Parathyroid adenoma (tissue), 2 donors: ENCODE results near the gene DIAPH2.
A peak's percentile ranks its signal among the peaks of the same experiment; 100 is the strongest.

Experiments
- H2AFZ ChIP-seq: fragments of 300-600 bp; sonication (generic); one replicate; pipeline ENCODE4 v1.7.0; 2017; ENCODE audit warnings: antibody characterized with exemption, mild to moderate bottlenecking
- H3K27ac ChIP-seq: fragments of 300-600 bp; sonication (generic); one replicate; pipeline ENCODE4 v1.7.0; 2017
- H3K27me3 ChIP-seq: fragments of 300-600 bp; sonication (generic); one replicate; pipeline ENCODE4 v1.7.0; 2017; ENCODE audit warnings: low read length; ENCODE audit not compliant: control insufficient read depth, insufficient read depth
- H3K36me3 ChIP-seq: fragments of 300-600 bp; sonication (generic); one replicate; pipeline ENCODE4 v1.7.0; 2017; ENCODE audit warnings: low read length; ENCODE audit not compliant: control insufficient read depth, insufficient read depth
- H3K4me1 ChIP-seq: fragments of 300-600 bp; sonication (generic); one replicate; pipeline ENCODE4 v1.7.0; 2017; ENCODE audit warnings: control low read depth
- H3K4me2 ChIP-seq: fragments of 300-600 bp; sonication (generic); one replicate; pipeline ENCODE4 v1.7.0; 2017; ENCODE audit warnings: low read length
- H3K4me3 ChIP-seq: fragments of 300-600 bp; sonication (generic); one replicate; pipeline ENCODE4 v1.7.0; 2017; ENCODE audit warnings: low read depth, low read length
- H3K79me2 ChIP-seq: fragments of 300-600 bp; sonication (generic); one replicate; pipeline ENCODE4 v1.7.0; 2017; ENCODE audit warnings: control low read depth
- H3K9ac ChIP-seq: fragments of 300-600 bp; sonication (generic); one replicate; pipeline ENCODE4 v1.7.0; 2017; ENCODE audit warnings: mild to moderate bottlenecking
- H3K9me3 ChIP-seq: fragments of 300-600 bp; sonication (generic); one replicate; pipeline ENCODE4 v1.7.0; 2017; ENCODE audit warnings: low read length; ENCODE audit not compliant: control insufficient read depth
- CTCF ChIP-seq: fragments of 300-600 bp; sonication (generic); IDR thresholded peaks from one replicate; pipeline ENCODE4 v1.7.0; 2017; ENCODE audit warnings: antibody characterized with exemption, mild to moderate bottlenecking
- donor health status: primary hyperparathyroidism.

The DIAPH2 gene

DNA sequence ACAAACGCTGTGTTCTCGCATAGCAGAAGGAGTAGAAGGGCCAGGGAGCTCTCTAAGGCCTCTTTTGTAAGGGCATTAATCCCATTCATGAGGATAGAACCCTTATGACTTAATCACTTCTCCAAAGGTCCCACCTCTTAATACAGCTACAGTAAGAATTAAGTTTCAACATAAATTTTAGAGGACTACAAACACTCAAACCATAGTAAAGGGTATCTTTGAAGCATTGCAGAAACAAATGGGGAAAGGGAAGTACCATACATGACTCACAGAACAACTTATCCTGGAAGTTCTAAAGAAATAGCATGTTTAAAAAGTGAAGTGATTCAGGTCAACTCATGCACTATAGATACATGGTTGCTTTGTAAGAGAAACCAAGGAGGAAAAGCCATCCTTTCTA lies 879.9 kb downstream of the DIAPH2 start:
- no peak overlapping the region for H3K27ac ChIP-seq
- H3K4me1 ChIP-seq: no peaks in the 10 kb centered on the region
- no peaks in the 10 kb centered on the region for H3K27me3 ChIP-seq
- no peak overlapping the region for H3K9ac ChIP-seq
- no peaks in the 10 kb centered on the region for H3K9me3 ChIP-seq
- no peak for TF ChIP-seq CTCF
- H2AFZ ChIP-seq: peak overlapping the region; percentile 28
- H3K79me2 ChIP-seq: no peaks in the 10 kb centered on the region
- no peak overlapping the region for H3K4me3 ChIP-seq
- H3K36me3 ChIP-seq: no peaks in the 10 kb centered on the region
- H3K4me2 ChIP-seq: no peak overlapping the region

DNA sequence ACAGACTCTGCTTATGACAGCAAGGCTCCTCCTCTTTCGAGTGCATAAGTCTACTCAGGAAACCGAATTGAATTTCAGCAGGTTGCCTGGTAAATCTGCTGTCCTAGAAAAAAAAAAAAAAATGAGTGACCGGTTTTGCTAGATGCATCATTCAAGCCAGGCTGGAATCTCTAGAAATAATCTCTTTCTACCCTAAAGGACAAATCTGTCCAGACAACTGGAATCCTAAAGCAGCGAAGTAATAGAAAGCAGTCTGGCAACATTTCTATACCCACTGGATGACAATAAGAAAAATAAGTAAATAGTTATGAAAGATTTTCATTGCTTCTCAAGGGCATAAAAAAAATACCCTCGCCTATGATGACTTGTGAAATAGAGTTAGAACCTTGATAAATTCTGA lies 902.5 kb downstream of the DIAPH2 start:
- H3K36me3 ChIP-seq: no peaks in the 10 kb centered on the region
- no peaks in the 10 kb centered on the region for H3K79me2 ChIP-seq
- H3K27me3 ChIP-seq: no peaks in the 10 kb centered on the region
- no peak overlapping the region for H3K4me2 ChIP-seq
- H3K9me3 ChIP-seq: no peaks in the 10 kb centered on the region
- H3K4me3 ChIP-seq: no peak overlapping the region
- H2AFZ ChIP-seq: no peak overlapping the region
- no peaks in the 10 kb centered on the region for H3K4me1 ChIP-seq
- no peak overlapping the region for H3K9ac ChIP-seq
- TF ChIP-seq CTCF: no peak
- no peak overlapping the region for H3K27ac ChIP-seq

DNA sequence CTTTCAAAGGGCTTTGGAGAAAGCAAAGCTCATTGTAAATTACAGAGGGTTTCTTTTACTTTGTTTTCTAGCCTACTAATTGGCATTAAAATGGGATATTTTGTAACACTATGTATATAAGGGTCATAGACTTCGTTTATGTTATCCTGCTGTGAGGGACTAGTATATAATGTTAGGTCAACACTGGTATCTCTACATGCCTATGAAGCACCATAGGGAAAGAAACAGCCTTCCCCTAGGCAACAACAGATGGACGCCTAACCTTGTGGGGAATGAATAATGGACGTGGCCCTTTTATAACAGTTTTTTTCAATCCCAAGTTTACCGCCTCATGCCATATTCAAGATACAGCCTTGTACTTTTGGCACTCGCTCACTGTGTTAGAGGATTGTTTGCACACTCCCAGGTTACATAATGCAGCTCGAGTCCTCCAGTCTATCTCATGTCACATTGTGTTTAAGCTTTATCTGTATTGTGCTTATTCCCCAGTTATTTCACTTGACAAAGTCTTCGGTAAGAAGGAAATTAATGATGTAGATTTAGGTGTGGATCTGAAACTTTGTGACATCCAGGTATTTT lies 910.1 kb downstream of the DIAPH2 start:
- H3K4me1 ChIP-seq: no peaks in the 10 kb centered on the region
- TF ChIP-seq CTCF: no peak
- H3K79me2 ChIP-seq: no peaks in the 10 kb centered on the region

GRCh38 chrX:97597954-97598353 lies 913.3 kb downstream of the DIAPH2 start:
- Histone ChIP-seq H3K27me3 (no peaks in the 10 kb centered on the region), H3K27ac (no peak overlapping the region), H3K4me2 (no peak overlapping the region), H3K4me3 (no peak overlapping the region), H3K9me3 (no peaks in the 10 kb centered on the region), H3K79me2 (no peaks in the 10 kb centered on the region), H2AFZ (no peak overlapping the region), H3K36me3 (no peaks in the 10 kb centered on the region), H3K9ac (no peak overlapping the region), H3K4me1 (no peaks in the 10 kb centered on the region)
- no peak for TF ChIP-seq CTCF

More for the DNA sequence above, 910.1 kb downstream of the DIAPH2 start:
- Histone ChIP-seq H3K27ac (no peak overlapping the region), H3K4me3 (no peak overlapping the region), H3K36me3 (no peaks in the 10 kb centered on the region), H3K27me3 (no peaks in the 10 kb centered on the region), H3K9ac (no peak overlapping the region), H2AFZ (no peak overlapping the region), H3K4me2 (no peak overlapping the region), H3K9me3 (no peaks in the 10 kb centered on the region)
